NCI-H1694 (cell line): ENCODE data around the gene GALNT10.

Source experiments
- DNase-seq: peaks from one replicate; lab custom pipeline; 2025; lab: John Stamatoyannopoulos, UW

GALNT10 gene

GRCh38 chr5:154324033-154324432 is 133.5 kb downstream of the GALNT10 start:
- DNase-seq, result no peak

GRCh38 chr5:154325566-154325965 is 135.0 kb downstream of the GALNT10 start:
- no peak for DNase-seq

GRCh38 chr5:154329062-154329461 is 138.5 kb downstream of the GALNT10 start:
- no peak for DNase-seq

- no peak for DNase-seq
These were observed 139.0 kb downstream of the GALNT10 start for GRCh38 chr5:154329519-154330040.

- no peak for DNase-seq
These were observed 139.6 kb downstream of the GALNT10 start for GRCh38 chr5:154330097-154330667.

GRCh38 chr5:154331232-154331631 is 140.7 kb downstream of the GALNT10 start:
- DNase-seq, result no peak

- no peak for DNase-seq
These were observed 141.4 kb downstream of the GALNT10 start for GRCh38 chr5:154331924-154332323.

GRCh38 chr5:154332451-154332850 is 141.9 kb downstream of the GALNT10 start:
- DNase-seq, result no peak

- DNase-seq, result no peak
These were observed 142.5 kb downstream of the GALNT10 start for GRCh38 chr5:154333016-154333415.

- no peak for DNase-seq
These were observed 144.0 kb downstream of the GALNT10 start for GRCh38 chr5:154334406-154335064.

- no peak for DNase-seq
These were observed 144.5 kb downstream of the GALNT10 start for GRCh38 chr5:154335065-154335448.

- DNase-seq, result no peak
These were observed 151.1 kb downstream of the GALNT10 start for GRCh38 chr5:154341620-154342019.

- no peak for DNase-seq
These were observed 151.7 kb downstream of the GALNT10 start for GRCh38 chr5:154342211-154342610.

GRCh38 chr5:154342963-154343362 is 152.4 kb downstream of the GALNT10 start:
- no peak for DNase-seq

GRCh38 chr5:154344461-154344860 is 153.9 kb downstream of the GALNT10 start:
- no peak for DNase-seq

- DNase-seq, result no peak
These were observed 154.9 kb downstream of the GALNT10 start for GRCh38 chr5:154345255-154345952.

- no peak for DNase-seq
These were observed 155.9 kb downstream of the GALNT10 start for GRCh38 chr5:154346427-154346826.

GRCh38 chr5:154349626-154350264 is 159.2 kb downstream of the GALNT10 start:
- DNase-seq, result no peak

GRCh38 chr5:154351141-154351540 is 160.6 kb downstream of the GALNT10 start:
- no peak for DNase-seq

- DNase-seq, result no peak
These were observed 161.0 kb downstream of the GALNT10 start for GRCh38 chr5:154351566-154351965.

- no peak for DNase-seq
These were observed 162.5 kb downstream of the GALNT10 start for GRCh38 chr5:154352960-154353548.

- no peak for DNase-seq
These were observed 164.6 kb downstream of the GALNT10 start for GRCh38 chr5:154355129-154355611.
